Lower leg skin (tissue), 4 donors: ENCODE measurements around the gene CDKL4. TPM values are rescaled to one million over a fixed set of nuclear protein-coding genes. Genes with fewer than 3 reads are reported as not detected.

Experiments
- DNase-seq, 2 donors: peaks; one replicate each; pipeline ENCODE4 v3.0.0-alpha.2; 2019; ENCODE audit warnings: low spot score in 2 of 2
- H3K4me3 ChIP-seq: fragments of 200-600 bp; sonication (generic); 2 replicates; pipeline ENCODE4 v1.5.1; 2017; ENCODE audit warnings: mild to moderate bottlenecking, low read depth; ENCODE audit not compliant: poor library complexity, severe bottlenecking
- CTCF ChIP-seq, 3 donors: fragments of 450-650 bp; IDR thresholded peaks; one replicate each; pipeline ENCODE4 v1.5.1; 2016; ENCODE audit warnings: antibody characterized with exemption in 3 of 3, mild to moderate bottlenecking in 3 of 3, moderate library complexity in 2 of 3
- POLR2A ChIP-seq, 2 donors: fragments of 450-650 bp; IDR thresholded peaks; one replicate each; pipeline ENCODE4 v1.6.1; 2016 to 2017; ENCODE audit warnings: antibody characterized with exemption in 2 of 2, mild to moderate bottlenecking in 1 of 2, moderate library complexity in 1 of 2
- WGBS, 2 donors: methylation state at CpG; one replicate each; pipeline ENCODE4 v1.1.5; 2018; 5-methylcytosine and 5-hydroxymethylcytosine counted together
- intact Hi-C: fragments of 100-400 bp; cut with DNase I; formaldehyde crosslinking; loops from one replicate; pipeline ENCODE4 v1.15.0; 2023; ENCODE audit warnings: low total_unique reads
- total RNA-seq, 4 donors: library from RNA; depleted of rRNA; stranded (reverse); fragments of >200 nt; gene quantifications; one replicate each; pipeline ENCODE4 v1.1.0, GENCODE V29; 2016

Gene CDKL4
- total RNA-seq, 4 donors from 2014 or later = 0.74 to 1.1 TPM; not detected in 2

GRCh38 chr2:39150102-39150562 is 93.6 kb downstream of the CDKL4 start:
- WGBS, 2 donors = 91 to 92% methylated on average over 6 of the region's 6 CpGs
- intact Hi-C loops = no loop called here

GRCh38 chr2:39146630-39147029 is 97.1 kb downstream of the CDKL4 start:
- no peak for DNase-seq
- intact Hi-C loops = no loop called here
- no peak overlapping the region for H3K4me3 ChIP-seq
- TF ChIP-seq POLR2A (IDR thresholded peaks at IDR 0.05) (no peak), CTCF (IDR thresholded peaks at IDR 0.05) (no peak)

More at GRCh38 chr2:39150102-39150562, 93.6 kb downstream of the CDKL4 start:
- TF ChIP-seq POLR2A (IDR thresholded peaks at IDR 0.05) = no peak
- no peak for TF ChIP-seq CTCF (IDR thresholded peaks at IDR 0.05)
- no peak for DNase-seq
- H3K4me3 ChIP-seq = no peak overlapping the region

GRCh38 chr2:39145906-39146421 is 97.8 kb downstream of the CDKL4 start:
- no peak overlapping the region for H3K4me3 ChIP-seq
- no peak for DNase-seq
- TF ChIP-seq CTCF (IDR thresholded peaks at IDR 0.05) (no peak), POLR2A (IDR thresholded peaks at IDR 0.05) (no peak)
- 60 to 81% methylated on average over 3 of the region's 3 CpGs for WGBS, 2 donors
- intact Hi-C loops = no loop called here

GRCh38 chr2:39144416-39144815 is 99.4 kb downstream of the CDKL4 start:
- intact Hi-C loops = no loop called here
- DNase-seq = no peak
- TF ChIP-seq POLR2A (IDR thresholded peaks at IDR 0.05) = no peak
- TF ChIP-seq CTCF (IDR thresholded peaks at IDR 0.05) = no peak
- no peak overlapping the region for H3K4me3 ChIP-seq
- WGBS, 2 donors = 95 to 98% methylated on average over 5 of the region's 5 CpGs

GRCh38 chr2:39142904-39143605 is 100.7 kb downstream of the CDKL4 start:
- 77 to 81% methylated on average over 3 of the region's 3 CpGs for WGBS, 2 donors
- TF ChIP-seq CTCF (IDR thresholded peaks at IDR 0.05) = no peak
- TF ChIP-seq POLR2A (IDR thresholded peaks at IDR 0.05) = no peak
- DNase-seq = no peak
- no peak overlapping the region for H3K4me3 ChIP-seq
- intact Hi-C loops = no loop called here
